Stimulated activated CD8-positive, alpha-beta memory T cell treated with anti-CD3 and anti-CD28 coated beads, Interleukin-12 subunit alpha, Interleukin-12 subunit beta, amount 100 ng/mL, for 4 hours (primary cell): Measurements from ENCODE around the gene EDN1.
"Not testable (repeated sequence)": the region's sequence is repeated elsewhere in the genome, so short reads cannot be mapped to it uniquely, and the experiment has no call there.

ENCODE experiments used
- DNase-seq: peaks from one replicate; pipeline ENCODE4 v3.0.0-alpha.2; 2020; ENCODE audit warnings: low read depth

The EDN1 gene

GRCh38 chr6:12294851-12295536, 4.8 kb downstream of the EDN1 start:
- no peak for DNase-seq

GRCh38 chr6:12295558-12296254, 5.5 kb downstream of the EDN1 start:
- DNase-seq, result no peak

GRCh38 chr6:12296255-12296573, 6.1 kb downstream of the EDN1 start:
- DNase-seq, result no peak

GRCh38 chr6:12296604-12297003, 6.4 kb downstream of the EDN1 start:
- DNase-seq, result no peak

GRCh38 chr6:12297363-12298016, 7.3 kb downstream of the EDN1 start:
- no peak for DNase-seq

GRCh38 chr6:12298017-12298978, 8.1 kb downstream of the EDN1 start:
- no peak for DNase-seq

- DNase-seq, result no peak
These were observed 8.8 kb downstream of the EDN1 start for GRCh38 chr6:12298995-12299394.

- no peak for DNase-seq
These were observed 10.9 kb downstream of the EDN1 start for GRCh38 chr6:12301018-12301417.

- no peak for DNase-seq
These were observed 14.3 kb downstream of the EDN1 start for GRCh38 chr6:12304487-12304886.

- no peak for DNase-seq
These were observed 18.9 kb downstream of the EDN1 start for GRCh38 chr6:12309070-12309469.

GRCh38 chr6:12311106-12311505, 20.9 kb downstream of the EDN1 start:
- DNase-seq, result no peak

GRCh38 chr6:12312736-12313135, 22.6 kb downstream of the EDN1 start:
- no peak for DNase-seq

GRCh38 chr6:12313306-12313991, 23.3 kb downstream of the EDN1 start:
- DNase-seq, result no peak

GRCh38 chr6:12313992-12314589, 23.9 kb downstream of the EDN1 start:
- DNase-seq, result no peak

GRCh38 chr6:12314751-12315150, 24.6 kb downstream of the EDN1 start:
- no peak for DNase-seq

GRCh38 chr6:12315292-12316081, 25.3 kb downstream of the EDN1 start:
- DNase-seq, result no peak

GRCh38 chr6:12318749-12319148, 28.6 kb downstream of the EDN1 start:
- no peak for DNase-seq

GRCh38 chr6:12320074-12320473, 29.9 kb downstream of the EDN1 start:
- DNase-seq, result not testable (repeated sequence)

- no peak for DNase-seq
These were observed 33.9 kb downstream of the EDN1 start for GRCh38 chr6:12324099-12324498.

GRCh38 chr6:12324748-12325147, 34.6 kb downstream of the EDN1 start:
- no peak for DNase-seq
